ENCODE results near the gene MLYCD.
A peak's percentile ranks its signal among the peaks of the same experiment; 100 is the strongest.

The MLYCD gene

DNA sequence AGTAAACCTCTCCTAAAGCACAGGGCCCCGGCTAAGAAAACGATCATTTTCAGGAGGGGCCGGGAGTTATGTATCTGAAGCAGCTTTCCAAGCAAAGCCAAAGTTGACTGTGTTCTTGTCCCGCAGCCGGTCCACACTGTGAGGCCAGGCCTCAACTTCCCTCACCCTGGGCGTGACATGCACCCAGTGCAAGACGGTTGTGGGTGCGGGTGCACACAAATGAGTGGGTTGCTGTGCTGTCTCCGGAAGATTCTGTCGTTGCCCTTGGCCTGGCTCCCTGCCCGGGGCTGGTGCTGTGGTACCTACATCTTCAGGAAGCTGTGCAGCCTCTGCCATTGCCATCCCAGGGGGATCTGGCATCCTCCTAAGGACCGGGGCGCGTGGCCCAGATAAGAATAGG, 16.6 kb downstream of the MLYCD start:
- no peaks in the 10 kb centered on the region for H3K9me3 ChIP-seq (ENCODE audit: control insufficient read depth, low read length)
- no peak overlapping the region for H3K23ac ChIP-seq (ENCODE audit: low read length in 2 of 2)
- no peak overlapping the region for H2BK12ac ChIP-seq (ENCODE audit: low read length in 2 of 2)
- no peak overlapping the region for H3K18ac ChIP-seq (ENCODE audit: low read depth in 1 of 2, low read length in 2 of 2)
- no peak for DNase-seq
- H4K8ac ChIP-seq (ENCODE audit: low read length) = no peak overlapping the region
- H3K27ac ChIP-seq (ENCODE audit: low read length, poor library complexity, severe bottlenecking) = no peak overlapping the region
- no peak overlapping the region for H2AFZ ChIP-seq (ENCODE audit: low read depth, low read length)
- 96% methylated on average over 14 of the region's 14 CpGs for WGBS
- no peak overlapping the region for H4K91ac ChIP-seq (ENCODE audit: low read length)
- peaks cover 73 to 75% of the 10 kb centered on the region in 2 experiments for H3K36me3 ChIP-seq (ENCODE audit: control insufficient read depth in 1 of 2, insufficient read depth in 2 of 2, low read depth in 1 of 2, low read length in 2 of 2)
- H2BK5ac ChIP-seq (ENCODE audit: low read depth, low read length, poor library complexity, severe bottlenecking) = no peak overlapping the region
- H3K9ac ChIP-seq (ENCODE audit: low read length) = no peak overlapping the region
- no peak overlapping the region for H3K4ac ChIP-seq (ENCODE audit: low read depth in 1 of 2, low read length in 2 of 2)
- H2BK15ac ChIP-seq (ENCODE audit: low read depth, poor library complexity, severe bottlenecking) = no peak overlapping the region
- H3K14ac ChIP-seq (ENCODE audit: low read length in 2 of 2) = no peak overlapping the region
- H2BK120ac ChIP-seq (ENCODE audit: low read depth, low read length) = no peak overlapping the region
- H3K4me1 ChIP-seq (ENCODE audit: control insufficient read depth, insufficient read depth, low read depth, low read length) = peaks cover 2% of the 10 kb centered on the region
- no peak overlapping the region for H3K4me3 ChIP-seq (ENCODE audit: insufficient read depth in 1 of 2, low read depth in 1 of 2, low read length in 2 of 2)
- H2AK5ac ChIP-seq (ENCODE audit: low read length, severe bottlenecking) = no peak overlapping the region
- no peaks in the 10 kb centered on the region for H3K27me3 ChIP-seq (ENCODE audit: control insufficient read depth in 1 of 2, insufficient read depth in 1 of 2, low read length in 2 of 2)
- peaks cover 13% of the 10 kb centered on the region for H3K79me1 ChIP-seq (replicated peaks; ENCODE audit: low read length, poor library complexity, severe bottlenecking)
- no peak overlapping the region for H3K4me2 ChIP-seq (ENCODE audit: low read length, poor library complexity, severe bottlenecking)

DNA sequence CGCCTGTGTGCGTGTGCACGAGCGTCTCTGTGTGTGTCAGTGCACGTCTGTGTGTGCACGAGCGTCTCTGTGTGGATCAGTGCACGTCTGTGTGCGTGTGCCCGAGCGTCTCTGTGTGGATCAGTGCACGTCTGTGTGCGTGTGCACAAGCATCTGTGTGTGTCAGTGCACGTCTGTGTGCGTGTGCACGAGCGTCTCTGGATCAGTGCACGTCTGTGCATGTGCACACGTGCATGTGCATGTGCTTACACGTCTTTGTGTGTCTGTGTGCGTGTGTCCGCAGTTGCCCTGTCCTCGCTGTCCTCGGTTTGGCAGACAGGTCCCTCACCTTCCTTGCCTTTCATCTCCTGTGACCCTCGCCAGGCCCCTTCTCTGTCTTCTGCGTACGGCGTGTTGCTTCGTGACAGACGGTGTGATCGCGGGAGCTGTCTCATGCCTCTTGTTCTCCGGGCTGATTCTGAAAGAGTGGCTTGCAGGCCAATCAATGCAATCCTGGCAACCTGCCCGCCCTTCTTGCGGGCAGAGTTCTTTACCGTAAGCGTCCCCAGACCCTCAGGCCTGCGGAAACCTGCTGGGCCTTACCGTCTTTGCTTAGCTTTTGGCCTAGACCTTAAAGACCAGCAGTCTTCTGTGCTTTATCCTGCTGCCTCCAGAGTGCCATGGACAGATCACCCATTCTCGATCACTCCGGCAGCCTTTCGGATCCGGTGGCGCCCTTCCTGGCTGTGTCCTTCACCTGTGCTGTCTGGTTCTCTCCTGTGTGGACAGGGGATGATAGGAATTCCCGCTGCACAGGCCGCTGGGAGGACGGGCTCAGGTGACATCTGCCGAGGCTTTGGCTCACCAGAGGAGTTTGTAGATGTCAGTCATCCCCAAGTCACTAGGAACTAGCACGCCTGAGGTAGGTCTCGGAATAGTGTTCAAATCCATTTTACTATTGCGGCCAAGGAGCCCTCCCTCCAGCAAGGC, 18.5 kb downstream of the MLYCD start:
- Histone ChIP-seq H3K79me1 (replicated peaks; ENCODE audit: low read length, poor library complexity, severe bottlenecking) (peaks cover 13% of the 10 kb centered on the region), H3K9me3 (ENCODE audit: control insufficient read depth, low read length) (no peaks in the 10 kb centered on the region), H3K4me2 (ENCODE audit: low read length, poor library complexity, severe bottlenecking) (no peak overlapping the region), H3K23ac (ENCODE audit: low read length in 2 of 2) (no peak overlapping the region), H3K9ac (ENCODE audit: low read length) (no peak overlapping the region), H4K8ac (ENCODE audit: low read length) (no peak overlapping the region), H3K36me3 (ENCODE audit: control insufficient read depth in 1 of 2, insufficient read depth in 2 of 2, low read depth in 1 of 2, low read length in 2 of 2) (peaks cover 57 to 74% of the 10 kb centered on the region in 2 experiments), H3K4me3 (ENCODE audit: insufficient read depth in 1 of 2, low read depth in 1 of 2, low read length in 2 of 2) (no peak overlapping the region), H3K4ac (ENCODE audit: low read depth in 1 of 2, low read length in 2 of 2) (no peak overlapping the region), H3K27me3 (ENCODE audit: control insufficient read depth in 1 of 2, insufficient read depth in 1 of 2, low read length in 2 of 2) (no peaks in the 10 kb centered on the region), H2BK5ac (ENCODE audit: low read depth, low read length, poor library complexity, severe bottlenecking) (no peak overlapping the region), H4K91ac (ENCODE audit: low read length) (no peak overlapping the region), H2BK12ac (ENCODE audit: low read length in 2 of 2) (no peak overlapping the region), H3K14ac (ENCODE audit: low read length in 2 of 2) (peak overlapping the region in 1 of 2 experiments; percentile 57), H3K18ac (ENCODE audit: low read depth in 1 of 2, low read length in 2 of 2) (no peak overlapping the region), H3K4me1 (ENCODE audit: control insufficient read depth, insufficient read depth, low read depth, low read length) (peaks cover 2% of the 10 kb centered on the region), H2BK15ac (ENCODE audit: low read depth, poor library complexity, severe bottlenecking) (no peak overlapping the region), H2AK5ac (ENCODE audit: low read length, severe bottlenecking) (no peak overlapping the region), H2BK120ac (ENCODE audit: low read depth, low read length) (no peak overlapping the region), H3K27ac (ENCODE audit: low read length, poor library complexity, severe bottlenecking) (no peak overlapping the region), H2AFZ (ENCODE audit: low read depth, low read length) (no peak overlapping the region)
- WGBS = 97% methylated on average over 51 of the region's 51 CpGs
- no peak for DNase-seq

DNA sequence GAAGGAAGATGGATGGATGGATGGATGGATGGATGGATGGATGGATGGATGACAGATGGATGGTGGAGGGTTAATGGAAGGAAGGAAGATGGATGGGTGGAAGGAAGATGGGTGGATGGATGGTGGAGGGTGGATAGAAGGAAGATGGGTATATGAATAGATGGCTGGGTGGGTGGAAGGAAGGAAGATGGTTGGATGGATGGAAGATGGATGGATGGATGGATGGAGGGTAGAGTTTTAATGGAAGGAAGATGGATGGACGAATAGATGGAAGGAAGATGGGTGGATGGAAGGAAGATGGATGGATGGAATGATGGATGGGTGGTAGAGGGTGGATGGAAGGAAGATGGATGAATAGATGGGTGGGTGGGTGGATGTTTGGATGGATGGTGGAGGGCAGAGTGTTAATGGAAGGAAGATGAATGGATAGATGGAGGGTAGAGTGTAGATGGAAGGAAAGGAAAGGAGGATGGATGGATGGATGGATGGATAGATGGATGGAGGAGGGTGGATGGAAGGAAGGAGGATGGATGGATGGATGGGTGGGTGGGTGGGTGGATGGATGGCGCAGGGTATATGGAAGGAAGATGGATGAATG, 22.1 kb downstream of the MLYCD start:
- Histone ChIP-seq H3K79me1 (replicated peaks; ENCODE audit: low read length, poor library complexity, severe bottlenecking) (peaks cover 3% of the 10 kb centered on the region), H3K4me3 (ENCODE audit: insufficient read depth in 1 of 2, low read depth in 1 of 2, low read length in 2 of 2) (no peak overlapping the region), H3K4me1 (ENCODE audit: control insufficient read depth, insufficient read depth, low read depth, low read length) (no peaks in the 10 kb centered on the region), H2AFZ (ENCODE audit: low read depth, low read length) (no peak overlapping the region), H3K14ac (ENCODE audit: low read length in 2 of 2) (no peak overlapping the region), H3K27ac (ENCODE audit: low read length, poor library complexity, severe bottlenecking) (no peak overlapping the region), H3K23ac (ENCODE audit: low read length in 2 of 2) (no peak overlapping the region), H2BK5ac (ENCODE audit: low read depth, low read length, poor library complexity, severe bottlenecking) (no peak overlapping the region), H3K36me3 (ENCODE audit: control insufficient read depth in 1 of 2, insufficient read depth in 2 of 2, low read depth in 1 of 2, low read length in 2 of 2) (peaks cover 32 to 70% of the 10 kb centered on the region in 2 experiments), H3K27me3 (ENCODE audit: control insufficient read depth in 1 of 2, insufficient read depth in 1 of 2, low read length in 2 of 2) (no peaks in the 10 kb centered on the region), H2BK120ac (ENCODE audit: low read depth, low read length) (no peak overlapping the region), H3K9ac (ENCODE audit: low read length) (no peak overlapping the region), H3K9me3 (ENCODE audit: control insufficient read depth, low read length) (no peaks in the 10 kb centered on the region), H4K91ac (ENCODE audit: low read length) (no peak overlapping the region), H4K8ac (ENCODE audit: low read length) (no peak overlapping the region), H2BK12ac (ENCODE audit: low read length in 2 of 2) (no peak overlapping the region), H3K4me2 (ENCODE audit: low read length, poor library complexity, severe bottlenecking) (no peak overlapping the region), H2BK15ac (ENCODE audit: low read depth, poor library complexity, severe bottlenecking) (no peak overlapping the region), H3K18ac (ENCODE audit: low read depth in 1 of 2, low read length in 2 of 2) (no peak overlapping the region), H3K4ac (ENCODE audit: low read depth in 1 of 2, low read length in 2 of 2) (no peak overlapping the region), H2AK5ac (ENCODE audit: low read length, severe bottlenecking) (no peak overlapping the region)
- WGBS = 72% methylated on average over 1 of the region's 2 CpGs
- no peak for DNase-seq

DNA sequence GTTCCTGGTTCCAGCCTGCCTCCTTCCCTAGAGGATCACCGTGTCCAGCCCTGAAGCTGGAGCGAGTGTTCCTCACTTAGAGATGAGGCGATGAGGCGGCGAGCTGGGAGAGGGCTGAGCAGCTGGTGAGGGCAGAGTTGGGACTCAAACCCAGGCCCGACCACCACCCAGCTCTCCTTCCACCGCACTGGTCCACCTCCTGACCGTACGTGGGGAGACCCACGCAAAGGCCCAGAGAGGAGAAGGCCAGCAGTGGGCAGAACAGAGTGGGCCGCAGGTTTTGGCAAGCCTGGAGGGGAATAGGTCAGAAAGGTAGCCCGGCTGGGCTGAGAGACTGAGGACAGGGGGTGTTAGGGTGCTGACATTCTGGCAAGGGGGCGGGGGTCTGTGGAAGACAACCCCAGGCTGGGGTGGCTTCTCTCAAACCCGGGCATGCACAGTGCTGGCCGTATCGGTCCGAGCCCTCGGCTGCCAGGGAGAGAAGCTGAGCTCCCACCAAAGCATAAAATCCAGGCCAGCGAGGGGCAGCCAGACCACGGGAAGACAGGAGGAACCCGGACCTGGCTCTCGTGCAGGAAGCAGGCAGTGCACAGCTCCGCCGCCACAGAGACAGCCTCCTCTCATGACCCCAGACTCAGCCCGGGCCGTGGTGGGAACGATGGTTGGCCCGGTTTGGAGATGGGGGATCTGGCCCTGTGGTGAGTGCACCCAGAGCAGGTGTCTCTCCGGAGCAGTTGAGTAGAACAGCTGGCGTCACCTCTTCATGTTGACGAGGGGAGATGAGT, 24.9 kb downstream of the MLYCD start:
- no peak overlapping the region for H3K23ac ChIP-seq (ENCODE audit: low read length in 2 of 2)
- no peak overlapping the region for H3K4ac ChIP-seq (ENCODE audit: low read depth in 1 of 2, low read length in 2 of 2)
- H2AK5ac ChIP-seq (ENCODE audit: low read length, severe bottlenecking) = no peak overlapping the region
- no peak overlapping the region for H2AFZ ChIP-seq (ENCODE audit: low read depth, low read length)
- peaks cover 14 to 45% of the 10 kb centered on the region in 2 experiments for H3K36me3 ChIP-seq (ENCODE audit: control insufficient read depth in 1 of 2, insufficient read depth in 2 of 2, low read depth in 1 of 2, low read length in 2 of 2)
- H2BK15ac ChIP-seq (ENCODE audit: low read depth, poor library complexity, severe bottlenecking) = no peak overlapping the region
- H4K8ac ChIP-seq (ENCODE audit: low read length) = no peak overlapping the region
- H3K14ac ChIP-seq (ENCODE audit: low read length in 2 of 2) = no peak overlapping the region
- H3K18ac ChIP-seq (ENCODE audit: low read depth in 1 of 2, low read length in 2 of 2) = no peak overlapping the region
- H3K27me3 ChIP-seq (ENCODE audit: control insufficient read depth in 1 of 2, insufficient read depth in 1 of 2, low read length in 2 of 2) = no peaks in the 10 kb centered on the region
- no peak overlapping the region for H3K4me2 ChIP-seq (ENCODE audit: low read length, poor library complexity, severe bottlenecking)
- H3K9ac ChIP-seq (ENCODE audit: low read length) = no peak overlapping the region
- no peak overlapping the region for H3K27ac ChIP-seq (ENCODE audit: low read length, poor library complexity, severe bottlenecking)
- H3K9me3 ChIP-seq (ENCODE audit: control insufficient read depth, low read length) = no peaks in the 10 kb centered on the region
- 87% methylated on average over 30 of the region's 31 CpGs for WGBS
- no peak overlapping the region for H3K4me3 ChIP-seq (ENCODE audit: insufficient read depth in 1 of 2, low read depth in 1 of 2, low read length in 2 of 2)
- peaks cover 5% of the 10 kb centered on the region for H3K4me1 ChIP-seq (ENCODE audit: control insufficient read depth, insufficient read depth, low read depth, low read length)
- DNase-seq = no peak
- H4K91ac ChIP-seq (ENCODE audit: low read length) = no peak overlapping the region
- H2BK5ac ChIP-seq (ENCODE audit: low read depth, low read length, poor library complexity, severe bottlenecking) = no peak overlapping the region
- H2BK12ac ChIP-seq (ENCODE audit: low read length in 2 of 2) = no peak overlapping the region
- no peak overlapping the region for H2BK120ac ChIP-seq (ENCODE audit: low read depth, low read length)
- no peaks in the 10 kb centered on the region for H3K79me1 ChIP-seq (replicated peaks; ENCODE audit: low read length, poor library complexity, severe bottlenecking)
